ENCODE results near the gene STOML1.

DNA sequence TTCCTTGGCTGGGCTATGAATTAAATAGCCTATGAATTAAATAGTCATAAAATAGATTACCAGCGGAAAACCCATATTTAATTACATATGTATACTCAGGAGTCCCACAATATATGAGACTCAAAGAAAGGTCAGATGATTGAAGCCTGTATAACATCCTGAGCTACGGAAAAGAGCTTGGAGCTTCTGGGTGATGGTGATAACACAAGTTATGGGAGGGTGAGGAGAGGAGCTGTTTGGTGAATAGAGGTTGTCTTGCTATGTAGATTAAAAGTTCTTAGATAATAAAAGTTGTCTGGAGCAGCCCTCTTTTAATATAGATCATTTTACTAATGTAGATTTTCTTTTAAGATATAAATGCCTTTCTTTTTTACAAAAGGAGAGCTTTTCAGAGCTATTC, 4.2 kb upstream of the STOML1 start:
- TF ChIP-seq REST (IDR thresholded peaks at IDR 0.05) = no peak
- TF ChIP-seq CTCF (IDR thresholded peaks at IDR 0.05) = no peak
- no peak for TF ChIP-seq MAFK (IDR thresholded peaks at IDR 0.05; ENCODE audit: partially characterized antibody)
- no peak for TF ChIP-seq BCL3 (IDR thresholded peaks at IDR 0.05)
- no peak for TF ChIP-seq JUNB (IDR thresholded peaks at IDR 0.05)
- TF ChIP-seq NFE2L2 (conservative IDR thresholded peaks at IDR 0.05; ENCODE audit: low read length) = no peak
